ENCODE measurements around the gene MALT1.
"Not testable (repeated sequence)": the region's sequence is repeated elsewhere in the genome, so short reads cannot be mapped to it uniquely, and the experiment has no call there.

The MALT1 gene

GRCh38 chr18:58756596-58757240 is 85.5 kb downstream of the MALT1 start:
- TF ChIP-seq CTCF (IDR thresholded peaks at IDR 0.05) (no peak), ZFX (IDR thresholded peaks at IDR 0.05; ENCODE audit: borderline replicate concordance) (no peak)
- H3K27ac ChIP-seq: no peak overlapping the region

GRCh38 chr18:58757351-58757750 is 86.1 kb downstream of the MALT1 start:
- not testable (repeated sequence) for H3K27ac ChIP-seq

- no peak overlapping the region for H3K27ac ChIP-seq
- TF ChIP-seq ZFX (IDR thresholded peaks at IDR 0.05; ENCODE audit: borderline replicate concordance): no peak
- no peak for TF ChIP-seq CTCF (IDR thresholded peaks at IDR 0.05)
These were observed 86.8 kb downstream of the MALT1 start for GRCh38 chr18:58758046-58758445.

- no peak for TF ChIP-seq CTCF (IDR thresholded peaks at IDR 0.05)
- TF ChIP-seq ZFX (IDR thresholded peaks at IDR 0.05; ENCODE audit: borderline replicate concordance): no peak
- no peak overlapping the region for H3K27ac ChIP-seq
These were observed 87.3 kb downstream of the MALT1 start for GRCh38 chr18:58758606-58759005.

GRCh38 chr18:58761241-58761969 is 90.1 kb downstream of the MALT1 start:
- no peak overlapping the region for H3K27ac ChIP-seq
- TF ChIP-seq ZFX (IDR thresholded peaks at IDR 0.05; ENCODE audit: borderline replicate concordance): no peak
- TF ChIP-seq CTCF (IDR thresholded peaks at IDR 0.05): no peak

GRCh38 chr18:58761970-58762780 is 90.9 kb downstream of the MALT1 start:
- no peak overlapping the region for H3K27ac ChIP-seq
- TF ChIP-seq ZFX (IDR thresholded peaks at IDR 0.05; ENCODE audit: borderline replicate concordance) (no peak), CTCF (IDR thresholded peaks at IDR 0.05) (no peak)

- no peak overlapping the region for H3K27ac ChIP-seq
- TF ChIP-seq ZFX (IDR thresholded peaks at IDR 0.05; ENCODE audit: borderline replicate concordance): no peak
- TF ChIP-seq CTCF (IDR thresholded peaks at IDR 0.05): no peak
These were observed 91.5 kb downstream of the MALT1 start for GRCh38 chr18:58762781-58763171.
